ENCODE results near the gene KCNG3.

GRCh38 chr2:42446503-42447271 is 47.1 kb downstream of the KCNG3 start:
- TF ChIP-seq EZH2 (IDR thresholded peaks at IDR 0.05): no peak
- no peak for TF ChIP-seq CTCF (IDR thresholded peaks at IDR 0.05 in 2 of 3, conservative IDR thresholded peaks at IDR 0.05 in 1 of 3; ENCODE audit: borderline replicate concordance in 1 of 3, insufficient read depth in 1 of 3, low read depth in 2 of 3, low read length in 2 of 3)
- no peak for TF ChIP-seq CEBPB (IDR thresholded peaks at IDR 0.05; ENCODE audit: low read depth)
- TF ChIP-seq POLR2A (IDR thresholded peaks at IDR 0.05; ENCODE audit: borderline replicate concordance, extremely low read depth, insufficient read depth, insufficient read length): no peak
- TF ChIP-seq SP1 (IDR thresholded peaks at IDR 0.05; ENCODE audit: low read depth): no peak
- TF ChIP-seq ZFX (IDR thresholded peaks at IDR 0.05): no peak
- TF ChIP-seq SRF (IDR thresholded peaks at IDR 0.05; ENCODE audit: low read depth): no peak
- no peak for TF ChIP-seq YY1 (IDR thresholded peaks at IDR 0.05; ENCODE audit: extremely low read depth, insufficient replicate concordance, low read depth, low read length)
- TF ChIP-seq POLR2AphosphoS5 (IDR thresholded peaks at IDR 0.05; ENCODE audit: low read depth, low read length): no peak
- no peak for TF ChIP-seq EZH2phosphoT487 (IDR thresholded peaks at IDR 0.05; ENCODE audit: borderline replicate concordance)
- TF ChIP-seq ZBTB33 (IDR thresholded peaks at IDR 0.05; ENCODE audit: extremely low read depth, insufficient replicate concordance, low read length): no peak
- no peak for TF ChIP-seq MAX (IDR thresholded peaks at IDR 0.05)

Data from HCT116 (cell line).